Airway epithelial cell (primary cell): Measurements from ENCODE around the gene KIT. TPM values are rescaled to one million over a fixed set of nuclear protein-coding genes. Genes with fewer than 3 reads are reported as not detected.

ENCODE experiments used
- total RNA-seq: library from RNA; depleted of rRNA; stranded (reverse); fragments of >200 nt; gene quantifications from 2 replicates; pipeline ENCODE4 v1.2.3, GENCODE V29; 2015

Gene KIT
- not detected in 2 replicates for total RNA-seq

GRCh38 chr4:54657551-54658251 is at the start of gene KIT:
KIT (plus strand) TSS chr4:54657957; CDS start chr4:54658015, 58 bp downstream.

